HT-29 (cell line): ENCODE results near the gene SLC26A11. TPM values are rescaled to one million over a fixed set of nuclear protein-coding genes. Genes with fewer than 3 reads are reported as not detected.
"Not testable (repeated sequence)": the region's sequence is repeated elsewhere in the genome, so short reads cannot be mapped to it uniquely, and the experiment has no call there.

Experiments
- DNase-seq: peaks from one replicate; pipeline ENCODE4 v3.0.0-alpha.2; 2015; ENCODE audit warnings: low spot score
- total RNA-seq: library from RNA; depleted of rRNA; stranded (reverse); fragments of >200 nt; shearing (Covaris generic); gene quantifications from 2 replicates; pipeline ENCODE4 v1.2.3, GENCODE V29; 2014

Gene SLC26A11
- total RNA-seq, 1 experiment from 2014 or later = 2.8 TPM

DNA sequence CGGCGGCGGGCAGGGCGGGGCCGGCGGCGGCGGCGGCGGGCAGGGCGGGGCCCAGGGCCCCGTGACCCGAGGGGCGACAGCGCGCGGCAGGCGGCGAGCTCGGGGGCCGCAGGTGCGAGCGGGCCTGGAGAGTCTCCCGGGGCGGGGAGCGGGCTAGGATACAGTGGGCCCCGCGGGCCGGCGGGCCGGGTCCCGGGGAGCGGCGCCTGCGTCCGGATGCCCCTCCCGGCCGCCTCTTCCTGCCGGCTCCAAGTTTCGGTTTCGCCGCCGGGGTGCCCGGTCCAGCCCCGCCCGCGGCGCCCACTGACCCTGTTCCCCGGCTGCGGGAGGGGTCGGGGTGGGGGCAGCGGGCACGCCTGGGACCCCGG, 40.5 kb downstream of the SLC26A11 start, which contains the start of gene RNF213:
Gene RNF213 (plus strand): TSS at position 62 of the 368 bp plus-strand sequence. CDS start 2,830 bp downstream, outside the sequence.
- DNase-seq = peak; percentile 35

DNA sequence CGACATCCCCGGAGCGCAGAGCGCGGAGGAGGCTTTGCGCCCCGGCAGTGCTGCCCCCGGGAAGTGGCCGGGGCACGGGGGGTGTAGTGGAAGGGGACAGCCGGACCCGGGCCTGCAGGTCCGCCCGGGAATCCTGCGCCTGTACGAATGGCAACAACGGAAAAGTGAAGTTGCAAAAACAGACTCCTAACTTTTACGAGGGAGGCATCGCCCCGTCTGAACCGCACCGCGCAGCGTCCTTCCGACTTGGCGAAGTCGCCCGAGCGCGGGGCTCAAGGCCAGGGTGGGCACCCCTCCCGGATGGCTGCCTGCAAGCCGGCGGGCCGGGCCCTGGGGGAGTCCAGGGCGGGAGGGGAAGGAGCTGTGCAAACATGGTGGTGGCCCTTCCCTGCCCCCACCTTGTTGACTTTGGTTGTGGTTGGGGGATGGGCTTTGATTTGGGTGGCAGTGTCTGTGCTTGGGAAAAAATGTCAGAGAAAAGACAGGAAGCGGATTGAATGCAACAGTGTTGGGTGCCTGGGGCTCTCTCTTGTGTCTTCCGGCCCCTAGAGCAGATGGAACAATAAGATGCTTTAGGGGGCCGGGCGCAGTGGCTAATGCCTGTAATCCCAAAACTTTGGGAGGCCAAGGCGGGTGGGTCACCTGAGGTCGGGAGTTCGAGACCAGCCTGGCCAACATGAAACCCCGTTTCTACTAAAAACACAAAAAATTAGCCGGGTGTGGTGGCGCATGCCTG, 41.1 kb downstream of the SLC26A11 start:
- peak; percentile 44 for DNase-seq

DNA sequence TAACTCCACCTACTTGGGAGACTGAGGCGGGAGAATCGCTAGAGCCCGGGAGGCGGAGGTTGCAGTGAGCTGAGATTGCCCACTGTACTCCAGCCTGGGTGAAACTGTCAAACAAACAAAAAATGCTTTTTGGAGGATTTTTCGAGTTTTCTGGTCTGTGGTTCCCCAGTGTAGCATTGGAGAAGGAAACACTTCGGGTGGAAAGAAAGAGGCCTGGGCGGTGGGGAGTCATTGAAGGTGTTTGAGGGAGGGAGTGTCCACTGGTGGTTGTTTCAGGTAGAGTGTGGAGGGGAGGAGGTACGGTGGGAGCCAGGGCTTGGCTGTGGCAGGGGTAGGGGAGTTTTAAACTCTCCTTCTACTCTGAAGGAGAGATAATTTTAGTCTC, 41.7 kb downstream of the SLC26A11 start:
- no peak for DNase-seq

DNA sequence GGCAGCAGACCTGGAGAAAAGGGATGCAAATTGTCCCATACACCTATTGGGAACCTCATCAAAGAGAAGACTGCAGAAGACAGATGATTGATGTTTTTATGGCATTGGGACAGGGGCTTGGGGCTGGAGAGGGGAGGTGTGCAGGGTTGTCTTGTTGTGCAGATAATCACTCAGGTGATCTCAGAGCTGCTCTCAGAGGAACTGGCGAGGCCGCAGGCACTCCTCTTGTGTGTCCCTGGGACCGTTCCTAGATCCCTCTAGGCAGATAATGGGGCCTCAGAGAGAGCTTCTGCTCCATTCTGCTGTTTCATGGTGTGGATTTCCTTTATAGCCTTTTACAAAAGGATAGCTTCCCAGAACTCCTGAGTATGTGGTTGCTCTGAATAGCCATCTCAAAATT, 42.1 kb downstream of the SLC26A11 start:
- no peak for DNase-seq

DNA sequence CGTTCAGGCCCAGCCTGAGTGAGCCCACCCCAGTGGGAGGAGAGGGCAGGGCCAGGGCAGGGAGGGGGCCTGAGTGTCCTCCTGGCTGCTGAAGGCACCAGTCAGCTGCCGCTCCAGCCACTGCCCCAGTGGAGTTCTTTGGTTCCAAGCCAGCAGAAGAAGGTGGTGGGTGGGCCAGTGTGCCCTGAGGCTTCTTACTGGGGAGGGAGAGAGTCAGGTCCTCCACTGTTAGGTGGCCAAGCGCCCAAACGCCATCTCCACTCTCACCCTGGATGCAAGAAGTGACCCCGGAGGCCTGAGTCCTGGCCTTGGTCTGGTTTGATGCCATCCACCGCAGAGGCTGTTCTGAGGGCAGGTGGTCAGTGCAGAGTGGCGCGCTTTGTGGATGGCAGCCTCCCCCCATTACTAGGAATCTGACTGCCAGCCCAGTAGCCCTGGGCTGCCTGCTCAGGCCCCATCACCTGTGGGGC, 42.6 kb downstream of the SLC26A11 start:
- no peak for DNase-seq

DNA sequence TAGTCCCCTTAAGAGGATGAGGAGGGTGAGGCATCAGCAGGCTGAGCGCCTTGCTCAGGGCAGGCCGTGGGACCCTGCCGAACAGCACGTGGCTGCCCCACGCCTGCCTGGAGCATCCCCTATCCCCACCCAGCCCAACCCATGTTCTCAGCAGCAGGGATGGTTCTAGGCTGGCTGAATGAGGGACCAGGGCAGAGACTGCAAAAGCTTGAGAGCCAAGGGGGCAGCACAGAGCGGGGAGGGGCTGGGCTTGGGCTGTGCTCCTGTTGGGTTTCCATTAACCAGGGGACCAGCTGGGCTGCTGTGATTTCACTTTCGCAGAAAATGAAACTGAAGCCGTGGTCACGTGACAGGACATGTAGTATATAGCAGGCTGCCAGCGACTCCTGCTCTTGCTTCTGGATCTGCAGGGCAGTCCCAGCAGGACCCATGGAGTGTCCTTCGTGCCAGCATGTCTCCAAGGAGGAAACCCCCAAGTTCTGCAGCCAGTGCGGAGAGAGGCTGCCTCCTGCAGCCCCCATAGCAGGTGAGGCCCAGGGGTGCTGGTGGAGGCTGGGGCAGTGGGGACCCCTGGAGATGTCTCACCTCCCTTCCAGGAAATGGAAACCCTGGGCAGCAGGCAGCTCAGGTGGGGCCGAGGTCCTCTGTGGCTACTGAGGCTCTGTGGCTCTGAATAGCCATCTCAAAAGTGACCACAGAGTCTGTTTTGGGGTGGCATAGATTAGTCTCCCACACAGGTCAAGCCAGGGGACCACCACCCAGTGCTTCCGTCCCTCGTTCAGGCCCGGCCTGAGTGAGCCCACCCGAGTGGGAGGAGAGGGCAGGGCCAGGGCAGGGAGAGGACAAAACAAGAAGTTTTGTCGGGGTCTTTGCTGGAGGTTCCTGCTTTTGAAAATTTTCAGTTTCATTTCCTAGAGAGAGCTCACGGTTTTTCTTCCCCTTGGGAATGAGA, 43.3 kb downstream of the SLC26A11 start:
- DNase-seq = peak; percentile 81

DNA sequence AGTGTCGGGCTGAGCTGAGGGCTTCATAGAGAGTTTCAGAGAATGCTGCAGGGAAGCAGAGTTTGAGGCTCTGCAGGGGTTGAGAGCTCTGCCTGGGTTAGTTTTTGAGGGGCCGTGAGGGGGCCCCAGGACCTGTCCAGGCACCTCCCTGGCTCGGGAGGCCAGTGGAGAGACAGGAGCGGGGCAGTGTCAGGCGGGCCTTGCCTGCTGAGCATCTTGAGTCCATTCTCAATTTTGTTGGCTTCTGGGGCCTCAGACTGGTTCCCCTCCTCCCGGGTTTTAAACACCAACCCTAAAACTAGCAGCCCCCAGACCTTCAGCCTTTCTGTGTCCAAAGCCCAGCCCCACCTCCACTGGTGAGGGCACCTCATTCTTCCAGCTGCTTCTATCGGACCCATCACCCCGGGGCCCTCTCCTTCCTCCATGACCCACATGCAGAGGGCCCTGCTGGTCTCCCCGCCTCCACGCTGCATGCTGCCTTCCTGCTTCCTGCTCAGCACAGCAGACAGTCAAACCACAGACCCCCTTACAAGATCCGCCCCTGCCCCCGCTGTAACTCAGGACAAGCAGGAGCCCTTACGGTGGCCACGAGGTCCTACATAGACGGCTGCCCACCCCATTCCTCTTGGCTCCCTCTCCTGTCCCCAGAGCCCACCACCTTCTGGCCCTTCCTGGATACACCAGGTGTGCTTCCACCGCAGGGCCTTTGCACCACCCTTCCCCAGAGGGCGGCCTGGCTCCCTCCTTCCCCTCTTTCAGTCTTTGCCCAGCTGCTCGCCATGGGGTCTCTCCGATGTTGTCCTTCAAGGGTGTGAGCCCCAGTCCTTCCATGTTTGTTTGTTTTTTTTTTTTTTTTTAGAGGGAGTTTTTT, 44.2 kb downstream of the SLC26A11 start:
- DNase-seq = no peak

DNA sequence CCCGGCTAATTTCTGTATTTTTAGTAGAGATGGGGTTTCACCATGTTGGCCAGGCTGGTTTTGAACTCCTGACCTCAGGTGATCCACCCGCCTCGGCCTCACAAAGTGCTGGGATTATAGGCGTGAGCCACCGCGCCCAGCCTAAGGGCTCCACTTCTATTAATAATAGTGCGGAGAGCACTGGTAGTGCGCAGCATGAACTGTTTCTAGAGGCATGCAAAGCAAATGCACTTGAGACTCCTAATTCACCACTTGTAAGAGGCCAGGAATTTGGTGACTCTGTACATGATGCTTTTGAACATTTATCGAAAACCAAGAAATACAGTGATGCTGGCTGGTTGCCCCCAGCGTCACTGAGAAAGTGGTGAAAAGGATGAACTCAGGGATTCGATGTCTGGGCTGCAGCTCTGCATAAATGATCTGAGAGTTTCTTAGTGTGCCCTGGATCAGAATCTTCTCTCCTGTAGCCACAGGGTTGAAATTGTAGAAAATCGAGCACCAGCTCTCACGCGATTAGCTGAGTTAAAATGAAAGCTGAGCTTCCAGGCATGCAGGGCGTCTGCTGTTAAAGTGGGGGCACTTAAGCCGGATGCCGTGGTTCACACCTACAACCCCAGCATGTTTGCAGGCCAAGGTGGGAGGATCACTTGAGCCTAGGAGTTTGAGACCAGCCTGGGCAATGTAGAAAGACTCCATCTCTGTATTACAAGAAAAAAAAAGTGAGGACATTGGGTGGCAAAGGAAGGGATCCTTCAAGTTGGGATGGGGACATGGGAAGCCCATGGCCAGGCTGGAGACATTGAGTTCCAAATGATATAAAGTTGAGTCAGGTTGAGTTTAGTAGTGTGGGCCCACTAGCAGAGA, 45.2 kb downstream of the SLC26A11 start:
- DNase-seq = no peak

DNA sequence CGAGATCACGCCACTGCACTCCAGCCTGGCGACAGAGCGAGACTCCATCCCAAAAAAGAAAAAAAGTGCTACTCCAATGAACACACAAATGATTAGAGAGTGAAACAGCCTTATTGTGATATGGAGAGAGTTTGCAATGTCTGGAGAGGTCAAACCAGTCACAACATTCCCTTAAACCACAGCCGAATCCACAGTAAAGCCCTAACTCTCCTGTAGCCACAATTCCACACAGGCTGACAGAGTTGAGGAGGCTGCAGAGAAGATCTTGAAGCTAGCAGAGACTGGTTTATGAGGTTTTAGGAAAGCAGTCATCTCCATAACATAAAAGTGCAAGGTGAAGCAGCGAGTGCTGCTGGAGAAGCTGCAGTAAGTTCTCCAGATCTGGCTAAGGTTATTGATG, 47.2 kb downstream of the SLC26A11 start:
- no peak for DNase-seq

DNA sequence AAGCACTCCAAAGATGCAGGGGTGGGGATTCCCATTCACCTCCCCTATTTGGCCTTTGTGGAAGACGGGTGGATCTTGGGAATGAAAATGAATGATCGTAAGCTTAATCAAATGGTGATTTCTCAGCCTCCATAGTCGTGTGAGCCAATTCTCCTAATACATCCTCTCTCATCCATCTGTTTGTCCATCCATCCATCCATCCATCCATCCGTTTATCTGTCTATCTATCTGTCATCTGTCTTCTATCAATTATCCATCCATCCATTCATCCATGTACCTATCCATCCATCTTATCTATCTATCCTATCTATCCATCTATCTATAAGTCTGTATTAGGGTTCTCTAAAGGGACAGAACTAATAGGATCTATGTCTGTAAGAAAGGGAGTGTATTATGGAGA, 48.2 kb downstream of the SLC26A11 start:
- DNase-seq = no peak

DNA sequence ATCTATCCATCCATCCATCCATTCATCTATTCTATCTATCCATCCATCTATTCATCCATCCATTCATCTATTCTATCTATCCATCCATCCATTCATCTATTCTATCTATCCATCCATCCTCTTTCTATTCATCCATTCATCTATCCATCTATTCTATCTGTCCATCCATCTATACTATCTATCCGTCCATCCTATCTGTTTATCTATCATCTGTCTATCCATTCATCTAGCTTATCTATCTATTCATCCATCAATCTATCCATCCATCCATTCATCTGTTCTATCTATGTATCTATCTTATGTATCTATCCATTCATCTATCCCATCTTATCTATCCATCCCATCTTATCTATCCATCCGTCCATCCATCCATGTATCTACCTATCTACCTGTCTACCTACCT, 49.2 kb downstream of the SLC26A11 start:
- DNase-seq = no peak

DNA sequence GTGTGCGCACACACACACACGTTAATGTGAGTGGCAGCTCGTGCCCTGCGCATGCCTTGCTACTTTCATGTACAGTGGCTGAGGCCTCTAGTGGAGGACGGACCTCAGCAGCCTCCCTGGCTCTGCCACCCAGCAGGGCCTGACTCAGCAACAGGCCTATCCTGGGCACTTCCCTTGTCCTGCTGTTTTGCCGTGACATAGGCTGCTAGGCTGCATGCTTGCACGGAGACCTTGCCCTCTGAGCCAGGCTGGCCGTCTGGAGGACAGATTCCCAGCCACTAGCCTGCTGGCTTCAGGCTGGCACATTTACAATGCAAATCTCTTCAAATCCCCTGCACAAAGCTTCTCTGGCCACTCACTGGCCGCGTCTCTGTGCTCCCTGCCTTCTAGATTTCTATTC, 49.9 kb downstream of the SLC26A11 start:
- DNase-seq = no peak

DNA sequence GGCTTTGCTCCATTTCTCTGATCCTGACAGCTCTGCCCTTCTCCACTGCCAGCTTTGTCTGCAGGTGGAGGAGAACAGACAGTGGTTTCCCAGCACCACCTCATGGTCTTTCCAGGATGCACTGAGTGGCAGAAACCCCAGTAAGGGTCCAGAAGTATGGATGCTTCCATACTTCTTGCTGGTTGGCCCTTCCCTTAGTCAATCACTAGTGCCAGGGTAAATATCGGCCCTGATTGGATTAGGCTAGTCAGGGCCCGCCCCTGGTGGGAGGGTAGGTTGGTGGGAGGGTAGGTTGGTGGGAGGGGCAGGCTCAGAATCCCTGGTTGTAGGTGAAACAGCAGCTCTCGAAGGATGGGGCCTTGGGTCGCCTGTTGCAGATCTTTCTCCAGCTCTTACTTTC, 50.6 kb downstream of the SLC26A11 start:
- peak; percentile 22 for DNase-seq

DNA sequence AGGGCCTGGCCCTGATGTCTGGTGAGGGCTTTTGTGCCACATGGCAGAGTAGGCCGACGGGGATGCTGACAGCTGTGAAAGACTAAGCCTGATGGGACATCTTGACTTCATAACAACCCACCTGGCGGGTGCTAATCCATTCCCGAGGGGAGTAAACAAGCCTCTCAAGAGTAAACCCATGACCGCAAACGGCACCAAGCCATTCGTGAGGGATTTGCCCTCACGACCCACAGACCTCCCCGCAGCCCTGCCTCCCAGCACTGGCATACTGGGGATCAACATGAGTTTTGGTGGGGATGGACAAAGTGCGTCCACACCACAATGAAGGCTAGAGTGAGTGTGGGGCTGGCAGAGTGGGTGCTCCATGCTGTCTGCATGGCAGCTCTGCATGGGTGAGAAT, 52.1 kb downstream of the SLC26A11 start:
- DNase-seq = no peak

DNA sequence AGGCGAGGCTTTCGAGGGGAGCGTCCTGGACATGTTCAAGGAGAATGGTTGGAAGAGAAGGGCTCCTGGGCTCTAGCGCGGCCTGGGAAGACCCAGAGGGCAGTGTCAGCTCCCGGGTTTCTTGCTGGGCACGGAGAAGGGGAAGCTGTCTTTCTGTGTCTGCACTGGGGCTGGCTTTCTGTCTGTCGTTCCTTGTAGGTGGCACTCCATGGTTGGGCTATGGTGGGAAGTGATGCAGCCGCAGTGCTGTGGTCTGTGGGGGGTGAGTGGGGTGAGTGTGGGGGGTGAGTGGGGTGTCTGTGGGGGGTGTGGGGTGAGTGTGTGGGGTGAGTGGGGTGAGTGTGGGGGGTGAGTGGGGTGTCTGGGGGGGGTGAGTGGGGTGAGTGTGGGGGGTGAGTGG, 54.1 kb downstream of the SLC26A11 start:
- DNase-seq = no peak

DNA sequence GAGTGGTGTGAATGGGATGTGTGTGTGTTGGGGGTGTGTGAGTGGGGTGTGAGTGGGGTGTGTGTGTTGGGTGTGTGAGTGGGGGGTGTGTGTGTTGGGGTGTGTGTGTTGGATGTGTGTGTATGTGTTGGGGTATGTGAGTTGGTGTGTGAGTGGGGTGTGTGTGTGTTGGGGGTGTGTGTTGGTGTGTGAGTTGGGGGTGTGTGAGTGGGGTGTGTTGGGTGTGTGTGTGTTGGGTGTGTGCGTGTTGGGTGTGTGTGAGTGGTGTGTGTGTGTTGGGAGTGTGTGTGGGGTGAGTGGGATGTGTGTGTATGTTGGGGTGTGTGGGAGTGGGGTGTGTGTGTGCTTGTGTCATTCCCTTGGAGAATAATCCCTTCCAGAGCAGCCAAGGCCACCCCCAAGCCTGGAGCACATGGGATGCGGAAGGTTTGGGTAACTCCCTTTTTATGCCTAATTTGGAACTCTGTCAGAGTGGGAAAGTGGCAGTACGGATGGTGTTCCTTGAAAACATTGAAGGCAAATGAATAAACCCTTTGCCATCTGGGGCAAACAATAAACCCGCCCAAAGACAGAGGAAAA, 54.7 kb downstream of the SLC26A11 start:
- DNase-seq = no peak

DNA sequence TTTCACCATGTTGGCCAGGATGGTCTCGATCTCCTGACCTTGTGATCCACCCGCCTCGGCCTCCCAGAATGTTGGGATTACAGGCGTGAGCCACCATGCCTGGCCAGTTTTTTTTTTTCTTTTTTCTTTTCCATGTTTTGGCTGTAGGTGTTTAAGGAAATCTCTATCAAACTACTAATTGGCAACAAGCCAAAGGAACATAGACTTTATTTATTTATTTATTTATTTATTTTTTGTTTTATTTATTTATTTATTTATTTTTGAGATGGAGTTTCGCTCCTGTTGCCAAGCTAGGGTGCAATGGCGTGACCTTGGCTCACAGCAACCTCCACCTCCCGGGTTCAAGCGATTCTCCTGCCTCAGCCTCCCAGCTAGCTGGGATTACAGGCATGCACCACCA, 55.6 kb downstream of the SLC26A11 start:
- DNase-seq = not testable (repeated sequence)

DNA sequence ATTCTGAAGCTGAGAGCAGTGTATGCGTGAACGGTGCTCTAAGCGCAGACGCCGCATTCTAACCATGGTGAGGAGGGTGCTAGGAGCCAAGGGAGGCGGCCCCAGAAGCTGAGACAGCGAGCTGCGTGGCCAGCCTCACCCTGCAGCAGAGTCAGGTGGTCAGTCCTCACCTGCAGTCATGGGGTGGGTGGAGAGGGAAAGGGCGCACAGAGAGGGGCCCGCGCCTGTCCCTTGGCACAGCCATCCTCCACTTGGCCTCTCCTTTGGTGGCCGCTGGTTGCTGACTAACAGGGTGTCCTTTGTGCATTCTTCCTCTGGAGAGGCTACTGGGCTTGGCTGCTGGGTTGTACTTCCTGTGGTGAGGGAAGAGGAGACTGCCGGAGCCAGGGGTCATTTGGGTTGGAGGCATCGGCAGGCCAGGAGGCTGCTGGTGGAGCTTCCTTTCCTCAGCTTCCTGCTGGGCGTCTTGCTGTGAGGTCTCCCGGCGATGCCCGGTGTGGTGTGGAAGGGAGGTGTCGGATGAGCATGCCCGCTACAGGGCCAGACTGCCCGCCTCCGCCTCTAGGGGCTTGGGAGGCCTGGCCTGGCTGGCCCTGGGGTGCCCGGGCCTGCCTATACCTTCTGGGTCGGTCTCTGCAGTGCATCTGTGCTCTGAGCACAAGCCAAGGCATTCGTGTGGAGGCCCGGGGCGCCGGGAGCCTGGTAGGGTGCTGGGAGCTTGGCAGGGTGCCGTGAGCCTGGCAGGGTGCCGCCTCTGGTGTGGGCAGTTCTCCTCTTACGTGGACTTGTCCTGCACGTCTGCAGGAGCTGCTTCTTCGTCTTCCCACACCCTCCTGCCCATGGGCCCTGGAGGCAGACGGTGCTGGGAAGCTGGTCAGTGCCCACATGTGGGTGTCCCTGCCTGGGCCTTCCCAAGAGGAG, 57.8 kb downstream of the SLC26A11 start:
- no peak for DNase-seq

DNA sequence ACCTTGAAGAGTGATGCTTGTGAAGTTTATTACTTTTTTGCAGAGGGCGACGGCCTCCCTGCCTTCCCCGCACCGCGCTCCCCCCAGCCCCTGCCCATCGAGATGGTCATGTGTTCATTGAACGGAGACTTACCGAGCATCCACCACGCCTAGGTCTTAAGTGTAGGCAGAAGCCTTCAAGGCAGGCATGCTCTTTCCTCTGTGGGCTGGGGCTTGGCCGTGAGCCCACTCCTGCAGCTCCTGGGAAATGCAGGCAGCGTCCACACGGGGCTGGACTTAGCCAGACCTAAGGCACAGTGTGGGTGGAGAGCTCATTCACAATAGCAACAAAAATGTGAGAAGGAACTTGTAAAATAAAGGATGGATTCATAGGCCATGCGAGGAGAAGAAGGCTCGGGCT, 59.7 kb downstream of the SLC26A11 start:
- no peak for DNase-seq
